K562 (cell line): ENCODE data around the gene PLEKHN1.

Experiments used
- CCAR2 ChIP-seq: fragments of 200-400 bp; formaldehyde crosslinking; IDR thresholded peaks from 2 replicates; pipeline ENCODE4 v1.6.1; 2017; ENCODE audit warnings: mild to moderate bottlenecking, low read depth, low read length
- CTCF ChIP-seq, 3 experiments: IDR thresholded peaks in 2 of 3; conservative IDR thresholded peaks in 1 of 3; 2 replicates each; pipeline ENCODE4 v1.5.1; 2011 to 2012; ENCODE audit warnings: low read length in 3 of 3, mild to moderate bottlenecking in 3 of 3, control low read depth in 2 of 3, improper control_type of control experiment in 1 of 3, inconsistent platforms in 1 of 3, low read depth in 1 of 3, mixed read lengths in 1 of 3, moderate library complexity in 1 of 3; ENCODE audit not compliant: insufficient read depth in 2 of 3
- ETV6 ChIP-seq, 3 experiments: fragments of 150-350 bp in 1 of 3; sonication (generic) in 1 of 3; formaldehyde crosslinking in 1 of 3; IDR thresholded peaks; 2 replicates each; pipeline versions ENCODE4 v1.6.1 to v1.8.0; 2014 to 2022; ENCODE audit warnings: borderline replicate concordance in 2 of 3, low read depth in 2 of 3, antibody characterized with exemption in 1 of 3, low read length in 1 of 3, mild to moderate bottlenecking in 1 of 3, missing genetic modification reagents in 1 of 3
- FOXP1 ChIP-seq: sonication (generic); formaldehyde crosslinking; IDR thresholded peaks from 2 replicates; pipeline ENCODE4 v1.8.0; 2022; ENCODE audit warnings: mild to moderate bottlenecking, missing genetic modification reagents
- GATA2 ChIP-seq: sonication (generic); formaldehyde crosslinking; IDR thresholded peaks from 2 replicates; pipeline ENCODE4 v1.4.0; 2020; ENCODE audit warnings: mild to moderate bottlenecking, missing genetic modification reagents
- KLF13 ChIP-seq: fragments of 450-650 bp; IDR thresholded peaks from 2 replicates; pipeline ENCODE4 v1.6.1; 2016; ENCODE audit warnings: missing genetic modification characterization, low read depth, mild to moderate bottlenecking, missing compliant biosample characterization, moderate library complexity, borderline replicate concordance
- NFIC ChIP-seq: fragments of 450-650 bp; IDR thresholded peaks from 2 replicates; pipeline ENCODE4 v1.6.1; 2017; ENCODE audit warnings: mild to moderate bottlenecking, inconsistent platforms
- PBX2 ChIP-seq, 2 experiments: IDR thresholded peaks in 1 of 2; conservative IDR thresholded peaks in 1 of 2; 2 replicates each; pipeline ENCODE4 v1.6.1; 2016; ENCODE audit warnings: low read depth in 2 of 2, mild to moderate bottlenecking in 1 of 2, missing compliant biosample characterization in 1 of 2, missing genetic modification characterization in 1 of 2, moderate library complexity in 1 of 2
- POLR2A ChIP-seq: fragments of 450-650 bp; conservative IDR thresholded peaks from 2 replicates; pipeline ENCODE4 v1.6.1; 2016
- PPARD ChIP-seq: fragments of 250-450 bp; sonication (Bioruptor Pico); IDR thresholded peaks from 2 replicates; pipeline ENCODE4 v1.8.0; 2022; ENCODE audit warnings: inconsistent platforms, mild to moderate bottlenecking, moderate library complexity
- PTRF ChIP-seq: fragments of 450-650 bp; IDR thresholded peaks from 2 replicates; pipeline ENCODE4 v1.6.1; 2016; ENCODE audit warnings: mild to moderate bottlenecking, missing genetic modification characterization, missing compliant biosample characterization
- PTTG1 ChIP-seq: fragments of 450-650 bp; IDR thresholded peaks from 2 replicates; pipeline ENCODE4 v1.6.1; 2016; ENCODE audit warnings: low read depth, mild to moderate bottlenecking, missing genetic modification characterization, missing compliant biosample characterization
- RFX7 ChIP-seq: fragments of 250-450 bp; sonication (Bioruptor Pico); IDR thresholded peaks from 2 replicates; pipeline ENCODE4 v1.5.1; 2021; ENCODE audit warnings: mild to moderate bottlenecking
- ZNF212 ChIP-seq: fragments of 450-650 bp; formaldehyde crosslinking; IDR thresholded peaks from 2 replicates; pipeline ENCODE4 v1.4.0; 2020; ENCODE audit warnings: mild to moderate bottlenecking

- TF ChIP-seq PBX2 (CRISPR knock-in tag; IDR thresholded peaks at IDR 0.05; ENCODE audit: low read depth), result no peak
- no peak for TF ChIP-seq PBX2 (tag; conservative IDR thresholded peaks at IDR 0.05; ENCODE audit: low read depth)
- no peak for TF ChIP-seq GATA2 (CRISPR knock-in tag)
- TF ChIP-seq POLR2A, result no peak
- no peak for TF ChIP-seq FOXP1
- TF ChIP-seq PTRF (tag), result no peak
- TF ChIP-seq PPARD (CRISPR knock-in tag), result no peak
- TF ChIP-seq CTCF (IDR thresholded peaks at IDR 0.05 in 2 of 3, conservative IDR thresholded peaks at IDR 0.05 in 1 of 3; ENCODE audit: insufficient read depth in 2 of 3, low read depth in 1 of 3, low read length in 3 of 3), result peak; percentile 13 to 28 (median 21); a peak in 1 of 6 replicates
- TF ChIP-seq NFIC, result no peak
- TF ChIP-seq RFX7 (CRISPR knock-in tag), result no peak
- no peak for TF ChIP-seq PTTG1 (tag)
- no peak for TF ChIP-seq KLF13 (tag)
- no peak for TF ChIP-seq CCAR2
- no peak for TF ChIP-seq ETV6 (IDR thresholded peaks at IDR 0.05; ENCODE audit: borderline replicate concordance in 1 of 2, low read depth in 2 of 2, low read length in 1 of 2)
- TF ChIP-seq ETV6 (CRISPR knock-in tag; IDR thresholded peaks at IDR 0.05; ENCODE audit: borderline replicate concordance), result no peak
- TF ChIP-seq ZNF212 (CRISPR knock-in tag), result no peak
Observed at GRCh38 chr1:919271-919872, 46.9 kb upstream of the PLEKHN1 start.
